Measurements from ENCODE around the gene EDNRB.

Gene EDNRB

GRCh38 chr13:77898097-77898496 lies 20.5 kb downstream of the EDNRB start:
- no peak for TF ChIP-seq CTCF (IDR thresholded peaks at IDR 0.05; ENCODE audit: insufficient read depth, low read depth, low read length, missing control alignments)
- DNase-seq (ENCODE audit: low read depth), result no peak
- H3K4me3 ChIP-seq (ENCODE audit: low read length), result no peak overlapping the region

DNA sequence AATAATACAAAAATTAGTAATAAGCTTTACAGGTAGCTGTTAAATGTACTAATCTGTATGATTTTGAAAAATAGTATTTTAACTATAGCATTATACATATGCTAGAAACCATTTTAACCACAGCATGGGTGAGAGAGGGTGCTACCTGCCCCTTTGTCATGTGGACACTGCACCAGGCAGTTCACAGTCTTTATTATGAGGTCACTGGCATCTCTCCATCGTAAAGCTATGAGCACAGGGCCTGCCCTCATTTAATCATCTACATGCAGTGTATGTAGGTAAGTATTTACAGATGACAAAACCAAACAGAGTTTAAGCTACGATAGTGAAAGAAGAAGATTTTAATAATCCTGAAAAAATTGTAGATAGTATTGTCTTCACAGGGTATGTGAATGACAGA lies 21.7 kb downstream of the EDNRB start:
- H3K4me3 ChIP-seq (ENCODE audit: low read length), result no peak overlapping the region
- no peak for TF ChIP-seq CTCF (IDR thresholded peaks at IDR 0.05; ENCODE audit: insufficient read depth, low read depth, low read length, missing control alignments)
- no peak for DNase-seq (ENCODE audit: low read depth)

GRCh38 chr13:77896536-77896935 lies 22.1 kb downstream of the EDNRB start:
- TF ChIP-seq CTCF (IDR thresholded peaks at IDR 0.05; ENCODE audit: insufficient read depth, low read depth, low read length, missing control alignments), result no peak
- DNase-seq (ENCODE audit: low read depth), result no peak
- H3K4me3 ChIP-seq (ENCODE audit: low read length), result no peak overlapping the region

GRCh38 chr13:77894743-77895142 lies 23.9 kb downstream of the EDNRB start:
- no peak overlapping the region for H3K4me3 ChIP-seq (ENCODE audit: low read length)
- DNase-seq (ENCODE audit: low read depth), result no peak
- no peak for TF ChIP-seq CTCF (IDR thresholded peaks at IDR 0.05; ENCODE audit: insufficient read depth, low read depth, low read length, missing control alignments)

GRCh38 chr13:77893066-77893465 lies 25.6 kb downstream of the EDNRB start:
- no peak for TF ChIP-seq CTCF (IDR thresholded peaks at IDR 0.05; ENCODE audit: insufficient read depth, low read depth, low read length, missing control alignments)
- no peak for DNase-seq (ENCODE audit: low read depth)
- no peak overlapping the region for H3K4me3 ChIP-seq (ENCODE audit: low read length)

DNA sequence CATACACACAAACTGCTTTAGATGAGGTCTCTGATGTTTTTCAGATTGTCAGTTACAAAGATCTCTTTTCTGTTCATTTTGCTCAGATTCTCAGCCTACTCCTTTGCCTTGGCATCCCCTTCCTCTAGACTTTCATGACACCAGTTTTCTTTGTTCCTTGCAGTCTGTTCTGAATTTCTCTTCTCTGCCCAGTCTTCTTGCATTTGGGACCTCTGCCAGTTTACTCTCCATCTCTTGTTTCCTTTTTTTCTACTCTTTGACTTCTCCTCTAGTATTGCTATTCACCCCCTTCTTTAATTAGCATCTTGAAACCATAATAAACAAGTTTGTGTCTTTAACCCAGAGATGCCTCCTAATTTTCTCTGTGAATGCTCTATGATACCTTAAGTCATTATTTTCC lies 26.1 kb downstream of the EDNRB start:
- no peak for TF ChIP-seq CTCF (IDR thresholded peaks at IDR 0.05; ENCODE audit: insufficient read depth, low read depth, low read length, missing control alignments)
- H3K4me3 ChIP-seq (ENCODE audit: low read length), result no peak overlapping the region
- DNase-seq (ENCODE audit: low read depth), result no peak

- no peak overlapping the region for H3K4me3 ChIP-seq (ENCODE audit: low read length)
- DNase-seq (ENCODE audit: low read depth), result no peak
- TF ChIP-seq CTCF (IDR thresholded peaks at IDR 0.05; ENCODE audit: insufficient read depth, low read depth, low read length, missing control alignments), result no peak
Measured at GRCh38 chr13:77891486-77891885, 27.1 kb downstream of the EDNRB start.

Data from epithelial cell of esophagus (primary cell).